ENCODE data around the gene KCNN4. TPM values are rescaled to one million over a fixed set of nuclear protein-coding genes. Genes with fewer than 3 reads are reported as not detected.

The KCNN4 gene
- polyA plus RNA-seq, 1 donor = 0.51 TPM

DNA sequence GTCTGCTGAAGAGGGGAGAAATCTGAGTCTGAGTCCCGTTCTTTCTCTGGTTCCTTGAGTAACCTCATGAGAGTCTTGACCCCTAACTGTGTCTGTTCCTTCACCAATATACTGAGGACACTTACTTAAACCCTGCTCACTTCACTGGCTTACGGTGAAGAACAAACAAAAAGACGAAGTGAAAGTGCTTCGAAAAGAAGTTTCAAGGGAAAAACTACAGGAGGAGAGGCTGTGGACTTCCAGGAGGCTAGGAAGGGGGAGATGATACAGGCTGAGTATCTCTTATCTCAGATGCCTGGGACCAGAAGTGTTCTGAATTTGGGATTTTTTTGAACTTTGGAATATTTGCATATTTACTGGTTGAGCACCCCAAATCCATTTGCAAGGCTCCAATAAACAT, 32.1 kb downstream of the KCNN4 start:
- DNase-seq (ENCODE audit: low read depth) = no peak

- DNase-seq (ENCODE audit: low read depth) = no peak
These were observed 32.6 kb downstream of the KCNN4 start for GRCh38 chr19:43748205-43748594.

GRCh38 chr19:43747557-43748204, 33.1 kb downstream of the KCNN4 start:
- no peak for DNase-seq (ENCODE audit: low read depth)

GRCh38 chr19:43743059-43743458, 37.7 kb downstream of the KCNN4 start:
- DNase-seq (ENCODE audit: low read depth) = no peak

DNA sequence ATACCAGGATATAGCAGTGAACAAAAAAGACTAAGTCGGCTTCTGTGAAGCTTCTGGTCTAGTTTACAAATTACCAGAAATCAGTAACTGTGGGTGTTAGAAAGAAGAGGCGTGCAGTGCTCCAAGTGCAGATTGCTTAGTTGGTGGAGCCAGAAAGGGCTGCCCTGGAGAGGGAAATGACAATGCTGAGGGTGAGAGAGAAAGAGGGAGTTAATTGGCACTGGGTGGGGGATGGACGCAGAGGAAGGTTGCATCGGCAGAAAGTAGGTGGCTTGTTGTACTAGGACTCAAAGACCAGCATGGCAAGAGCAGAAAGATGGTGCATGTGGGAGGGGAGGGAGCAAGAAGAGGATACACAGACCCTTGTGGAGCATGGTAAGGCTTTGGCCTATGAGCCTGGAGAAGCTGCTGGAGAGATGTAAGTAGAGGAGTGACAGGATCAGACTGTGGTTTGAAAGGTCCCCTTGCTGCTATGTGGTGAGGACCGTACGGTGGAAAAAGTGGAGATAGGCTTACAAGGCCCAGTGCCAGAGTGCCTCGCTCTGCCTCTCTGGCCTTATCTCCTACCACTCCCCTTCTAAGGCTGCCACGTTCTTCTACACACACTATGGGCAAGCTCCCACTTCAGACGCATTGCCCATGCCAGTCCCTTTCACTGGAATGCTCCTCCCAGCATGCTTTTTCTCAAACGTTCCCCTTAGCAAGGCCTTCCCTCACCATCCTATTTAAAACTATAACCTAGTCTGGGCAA, 39.5 kb downstream of the KCNN4 start:
- DNase-seq (ENCODE audit: low read depth) = no peak

DNA sequence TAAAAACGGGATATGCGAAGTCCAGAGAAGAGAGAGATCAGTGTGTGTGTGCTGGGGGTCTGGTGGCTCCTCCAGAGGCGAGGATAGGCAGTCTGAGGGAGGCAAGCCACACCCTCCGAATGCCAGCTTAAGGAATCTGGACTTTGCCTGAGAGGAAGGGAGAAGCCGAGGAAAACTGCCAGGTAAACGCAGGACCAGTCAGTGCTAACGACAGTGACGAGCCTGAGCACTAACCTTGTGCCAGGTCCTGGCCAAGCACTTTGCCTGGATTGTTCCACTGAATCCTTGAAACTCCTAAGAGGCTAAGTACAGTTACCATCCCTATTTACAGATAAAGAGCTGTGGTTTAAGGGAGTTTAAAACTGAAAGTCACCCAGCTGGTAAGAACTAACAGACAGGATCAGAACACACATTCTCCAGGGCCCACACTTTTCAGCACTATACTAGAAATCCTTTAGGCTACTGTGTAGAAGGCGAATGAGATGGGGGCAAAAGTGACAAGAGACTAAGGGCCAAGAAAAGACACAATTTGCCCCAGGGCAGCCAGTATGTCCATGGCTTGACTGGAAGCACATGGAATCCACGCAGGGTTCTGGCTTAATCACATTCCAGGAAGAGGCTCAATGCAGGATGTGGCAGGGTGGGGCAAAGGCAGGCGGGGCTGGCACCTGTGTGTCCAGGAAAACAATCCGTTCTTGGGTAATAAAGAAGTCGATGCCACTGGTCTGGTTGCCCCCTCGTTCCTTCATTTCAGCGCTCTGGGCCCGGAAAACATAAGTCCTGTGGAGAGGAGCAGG, 41.1 kb downstream of the KCNN4 start:
- DNase-seq (ENCODE audit: low read depth) = no peak

- DNase-seq (ENCODE audit: low read depth) = no peak
These were observed 42.0 kb downstream of the KCNN4 start for GRCh38 chr19:43738780-43739211.

DNA sequence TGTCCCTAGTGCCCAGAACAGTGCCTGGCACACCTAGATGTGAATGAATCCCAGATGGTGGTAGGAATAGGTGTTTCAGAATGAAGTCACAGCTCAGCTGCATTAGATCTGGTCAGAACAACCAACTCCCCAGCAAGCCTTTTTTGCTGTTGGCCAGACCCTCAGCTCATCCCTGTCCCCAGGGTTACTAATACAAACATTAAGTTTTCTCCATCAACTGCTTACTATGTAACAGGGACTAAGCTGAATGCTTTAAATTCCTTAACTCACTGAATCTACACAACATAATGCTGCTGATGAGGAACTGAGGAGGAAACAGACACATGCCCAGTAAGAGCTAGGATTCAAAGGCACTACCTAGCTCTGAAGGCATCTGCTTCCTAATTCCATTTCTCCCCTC, 44.8 kb downstream of the KCNN4 start:
- DNase-seq (ENCODE audit: low read depth) = no peak

DNA sequence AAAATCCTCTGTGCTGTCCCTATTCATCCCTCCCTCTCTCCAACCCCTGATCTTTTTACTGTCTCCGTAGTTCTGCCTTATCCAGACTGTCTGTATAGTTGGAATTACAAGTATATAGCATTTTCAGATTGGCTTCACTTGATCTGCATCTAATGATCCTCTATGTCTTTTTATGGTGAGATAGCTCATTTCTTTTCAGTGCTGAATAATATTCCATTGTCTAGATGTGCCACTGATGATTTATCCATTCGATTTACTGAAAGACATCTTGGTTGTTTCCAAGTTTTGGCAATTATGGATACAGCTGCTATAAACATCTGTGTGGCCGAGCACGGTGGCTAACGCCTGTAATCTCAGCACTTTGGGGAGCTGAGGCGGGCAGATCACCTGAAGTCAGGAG, 45.8 kb downstream of the KCNN4 start:
- DNase-seq (ENCODE audit: low read depth) = no peak

DNA sequence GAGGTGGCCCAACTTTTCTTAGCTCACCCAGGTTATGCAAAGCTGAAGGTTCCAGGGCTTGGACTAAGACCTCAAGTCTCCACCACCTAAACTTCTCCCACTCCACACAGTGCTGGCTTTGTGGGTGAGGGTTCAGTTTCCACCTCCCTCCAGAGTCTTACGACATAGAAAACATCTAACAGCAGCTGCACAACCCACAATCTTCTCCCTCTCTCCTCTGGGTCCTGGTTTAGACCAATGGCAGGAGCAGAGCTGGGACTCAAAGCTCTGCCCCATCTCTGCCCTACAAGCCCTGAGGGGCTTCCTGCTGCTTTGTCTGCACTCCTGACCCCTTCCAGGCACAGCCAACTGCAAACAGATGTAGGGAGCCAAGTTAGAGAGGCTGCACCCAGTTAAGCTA, 48.9 kb downstream of the KCNN4 start:
- DNase-seq (ENCODE audit: low read depth) = no peak

DNA sequence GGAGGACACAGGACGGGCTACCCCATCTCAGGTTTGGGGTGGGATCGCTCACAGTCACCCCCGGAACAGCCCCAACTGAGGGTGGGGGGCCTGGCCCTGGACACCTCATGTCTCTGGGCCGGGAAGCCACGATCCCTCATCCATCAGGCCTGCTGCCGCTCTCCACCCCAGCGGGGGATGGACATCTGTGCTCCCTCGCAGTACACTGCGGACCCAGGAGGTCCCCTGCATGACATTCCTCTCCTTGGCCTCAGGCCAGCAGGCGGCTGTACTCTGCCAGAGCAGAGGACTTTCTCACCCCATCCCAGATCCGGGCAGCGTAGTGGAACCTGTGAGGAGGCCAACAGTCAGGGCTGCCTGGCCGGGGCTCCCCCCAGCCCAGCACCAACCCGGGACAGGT, 49.4 kb downstream of the KCNN4 start:
- no peak for DNase-seq (ENCODE audit: low read depth)

DNA sequence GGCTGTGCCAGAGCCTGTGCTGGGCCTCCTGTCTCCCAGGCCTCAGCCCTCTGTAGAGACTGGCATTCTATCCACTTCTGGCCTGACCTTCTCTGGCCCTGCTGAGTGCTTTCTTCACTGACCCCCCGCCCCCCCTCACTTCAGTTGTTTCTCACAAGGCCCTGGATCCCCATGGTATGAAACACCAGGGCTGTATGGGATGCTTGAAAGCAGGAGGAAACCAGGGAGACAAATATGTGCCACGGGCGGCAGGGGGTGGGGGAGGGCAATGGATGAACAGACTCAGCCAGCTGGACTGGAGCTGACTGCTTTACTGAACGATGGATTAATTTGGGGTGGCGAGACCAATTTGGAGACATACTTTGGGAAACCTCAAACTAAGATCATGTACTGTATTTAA, 50.9 kb downstream of the KCNN4 start:
- DNase-seq (ENCODE audit: low read depth) = no peak

GRCh38 chr19:43727593-43727853, 53.2 kb downstream of the KCNN4 start:
- no peak for DNase-seq (ENCODE audit: low read depth)

DNA sequence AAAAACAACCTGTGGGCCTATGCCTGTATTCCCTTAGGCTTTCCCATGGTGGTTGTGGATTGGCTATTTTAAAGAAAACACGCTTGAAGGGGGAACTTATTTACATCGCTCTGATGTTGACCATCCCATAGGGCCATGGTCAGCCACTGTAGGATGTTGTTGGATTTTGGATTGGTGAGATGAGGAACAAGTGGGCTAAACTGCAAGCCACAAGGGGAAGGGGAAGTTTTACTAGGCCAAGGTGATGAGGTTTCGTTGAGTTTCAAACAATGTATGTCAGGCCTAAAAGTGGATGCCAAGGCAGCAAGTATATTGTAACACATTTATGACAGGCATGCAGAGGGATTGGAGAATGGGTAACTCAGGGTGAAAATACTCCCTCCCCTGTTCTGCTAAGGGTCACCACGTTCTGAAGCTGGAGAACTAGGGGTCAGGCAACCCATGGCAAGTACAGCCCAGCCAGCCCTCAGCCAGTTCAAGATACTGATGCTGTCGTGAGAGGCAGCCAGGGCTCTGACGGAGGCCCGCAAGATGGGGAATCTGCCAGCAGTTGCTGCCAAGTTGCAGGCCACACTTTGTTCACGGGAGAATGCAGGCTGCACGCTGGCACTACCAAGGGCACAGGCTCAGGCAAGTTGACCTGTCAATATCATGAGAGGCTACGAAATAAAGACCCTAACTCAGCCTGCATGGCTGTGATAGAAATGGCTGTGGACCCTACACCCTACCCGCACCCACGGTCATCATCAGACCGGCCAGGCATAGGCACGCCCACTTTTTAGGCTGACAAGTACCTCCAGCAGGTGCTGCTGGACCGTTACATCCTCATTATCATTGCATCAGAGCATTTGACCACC, 53.8 kb downstream of the KCNN4 start:
- DNase-seq (ENCODE audit: low read depth) = no peak

GRCh38 chr19:43725468-43725867, 55.3 kb downstream of the KCNN4 start:
- DNase-seq (ENCODE audit: low read depth) = no peak

- DNase-seq (ENCODE audit: low read depth) = no peak
These were observed 55.9 kb downstream of the KCNN4 start for GRCh38 chr19:43724896-43725295.

GRCh38 chr19:43723588-43723987, 57.2 kb downstream of the KCNN4 start:
- no peak for DNase-seq (ENCODE audit: low read depth)

- no peak for DNase-seq (ENCODE audit: low read depth)
These were observed 59.2 kb downstream of the KCNN4 start for GRCh38 chr19:43721469-43722048.

- DNase-seq (ENCODE audit: low read depth) = no peak
These were observed 59.8 kb downstream of the KCNN4 start for GRCh38 chr19:43720936-43721335.

- DNase-seq (ENCODE audit: low read depth) = no peak
These were observed 60.9 kb downstream of the KCNN4 start for GRCh38 chr19:43719918-43720317.

DNA sequence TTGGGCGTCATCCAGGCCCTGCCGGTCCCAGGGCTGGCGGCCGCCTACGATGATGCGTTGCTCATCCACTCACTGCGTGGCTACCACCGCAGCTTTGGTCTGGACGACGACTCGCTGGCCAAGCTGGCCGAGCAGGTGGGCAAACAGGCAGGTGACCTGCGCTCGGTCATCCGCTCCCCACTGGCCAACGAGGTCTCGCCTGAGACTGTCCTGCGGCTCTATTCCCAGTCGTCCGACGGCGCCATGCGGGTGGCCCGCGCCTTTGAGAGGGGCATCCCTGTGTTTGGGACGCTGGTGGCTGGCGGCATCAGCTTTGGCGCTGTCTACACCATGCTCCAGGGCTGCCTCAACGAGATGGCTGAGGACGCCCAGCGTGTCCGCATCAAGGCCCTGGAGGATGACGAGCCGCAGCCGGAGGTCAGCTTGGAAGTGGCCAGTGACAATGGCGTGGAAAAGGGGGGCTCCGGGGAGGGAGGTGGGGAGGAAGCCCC, 61.4 kb downstream of the KCNN4 start:
- no peak for DNase-seq (ENCODE audit: low read depth)
